GOT3 (cell line): ENCODE data around the gene ACBD5.
A peak's percentile ranks its signal among the peaks of the same experiment; 100 is the strongest.
"Not testable (repeated sequence)": the region's sequence is repeated elsewhere in the genome, so short reads cannot be mapped to it uniquely, and the experiment has no call there.

Experiments
- DNase-seq: peaks from one replicate; lab custom pipeline; 2025; ENCODE audit warnings: mixed read lengths; lab: John Stamatoyannopoulos, UW

ACBD5 gene, protein sequence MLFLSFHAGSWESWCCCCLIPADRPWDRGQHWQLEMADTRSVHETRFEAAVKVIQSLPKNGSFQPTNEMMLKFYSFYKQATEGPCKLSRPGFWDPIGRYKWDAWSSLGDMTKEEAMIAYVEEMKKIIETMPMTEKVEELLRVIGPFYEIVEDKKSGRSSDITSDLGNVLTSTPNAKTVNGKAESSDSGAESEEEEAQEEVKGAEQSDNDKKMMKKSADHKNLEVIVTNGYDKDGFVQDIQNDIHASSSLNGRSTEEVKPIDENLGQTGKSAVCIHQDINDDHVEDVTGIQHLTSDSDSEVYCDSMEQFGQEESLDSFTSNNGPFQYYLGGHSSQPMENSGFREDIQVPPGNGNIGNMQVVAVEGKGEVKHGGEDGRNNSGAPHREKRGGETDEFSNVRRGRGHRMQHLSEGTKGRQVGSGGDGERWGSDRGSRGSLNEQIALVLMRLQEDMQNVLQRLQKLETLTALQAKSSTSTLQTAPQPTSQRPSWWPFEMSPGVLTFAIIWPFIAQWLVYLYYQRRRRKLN

DNA sequence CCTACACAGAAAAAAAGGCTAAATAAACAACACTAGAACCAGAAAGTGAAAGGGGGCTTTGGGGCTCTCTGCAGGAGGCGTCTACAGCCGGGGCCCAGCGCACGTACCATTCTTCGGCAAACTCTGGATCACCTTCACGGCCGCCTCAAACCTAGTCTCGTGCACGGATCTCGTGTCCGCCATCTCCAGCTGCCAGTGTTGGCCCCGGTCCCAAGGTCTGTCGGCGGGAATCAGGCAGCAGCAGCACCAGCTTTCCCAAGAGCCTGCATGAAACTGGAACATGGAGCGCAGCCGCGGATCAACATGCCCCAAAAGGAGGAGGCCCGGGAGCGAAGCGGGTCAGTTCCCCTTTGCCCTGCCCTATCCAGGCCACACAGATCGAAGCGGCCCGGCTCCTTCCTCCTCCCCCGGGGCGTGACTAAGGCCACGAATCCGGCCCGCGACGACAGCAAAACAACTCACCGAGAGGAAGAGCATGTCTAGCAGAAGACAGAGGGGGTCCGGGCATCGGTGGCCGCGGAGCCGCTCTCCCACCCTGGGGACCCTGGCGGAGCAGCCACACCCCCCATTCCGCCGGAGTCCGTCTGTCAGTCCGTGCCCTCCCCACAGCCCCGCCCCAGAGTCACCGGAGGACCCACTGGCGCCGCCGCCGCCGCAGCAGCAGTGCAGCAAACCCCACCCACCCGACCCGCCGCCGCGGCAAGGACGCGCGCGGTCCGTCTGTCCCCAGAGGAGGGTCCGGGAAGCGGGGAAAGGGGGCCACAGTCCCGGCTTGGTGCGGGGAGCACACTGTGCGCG is at the start of gene ACBD5:
Gene ACBD5, minus strand, starts transcription at position 586 of the 798 bp plus-strand sequence. Its CDS starts 109 bp downstream, at position 477.
- peak; percentile 59 for DNase-seq

DNA sequence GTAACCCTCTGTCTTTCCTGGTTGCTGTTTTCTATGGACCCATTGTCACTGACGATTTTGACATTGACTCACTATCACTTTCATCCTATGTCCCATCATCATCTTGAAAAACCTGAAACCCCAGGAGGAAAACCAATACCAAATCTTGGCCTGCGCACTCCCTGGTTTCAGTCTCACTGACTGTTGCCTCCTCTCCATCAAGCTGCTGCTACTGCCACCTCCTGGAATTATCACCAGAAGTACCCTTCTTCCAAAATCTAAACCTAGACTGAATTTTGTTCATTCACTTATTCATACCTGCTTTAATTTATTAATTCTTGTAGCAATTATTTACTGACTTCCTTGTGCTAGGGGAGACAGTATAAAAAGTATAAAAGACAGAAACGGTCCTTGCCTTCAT is 44.5 kb upstream of the ACBD5 start:
- DNase-seq = no peak

GRCh38 chr10:27276581-27276980 is 36.0 kb upstream of the ACBD5 start:
- DNase-seq = no peak

GRCh38 chr10:27266025-27266424 is 25.4 kb upstream of the ACBD5 start:
- DNase-seq = not testable (repeated sequence)

GRCh38 chr10:27262788-27263187 is 22.2 kb upstream of the ACBD5 start:
- DNase-seq = not testable (repeated sequence)

GRCh38 chr10:27258838-27259812 is 18.5 kb upstream of the ACBD5 start:
- no peak for DNase-seq

DNA sequence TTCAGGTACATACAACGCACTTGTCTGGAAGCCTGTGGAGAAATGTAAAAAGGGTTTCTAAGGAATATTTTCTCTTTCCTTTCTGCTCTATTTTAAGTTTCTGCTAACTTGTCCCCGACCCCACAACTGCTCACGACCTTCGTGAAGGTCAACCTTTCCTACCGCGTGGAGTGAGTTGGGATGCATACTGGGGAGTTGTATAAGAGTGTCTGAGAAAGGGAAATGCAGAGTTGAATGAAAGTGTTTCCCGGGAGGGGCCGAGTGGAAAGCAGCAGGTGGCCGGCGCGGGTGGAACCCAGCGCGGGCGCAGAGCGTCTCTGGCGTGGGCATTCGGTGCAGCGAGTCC is 17.9 kb upstream of the ACBD5 start:
- no peak for DNase-seq

DNA sequence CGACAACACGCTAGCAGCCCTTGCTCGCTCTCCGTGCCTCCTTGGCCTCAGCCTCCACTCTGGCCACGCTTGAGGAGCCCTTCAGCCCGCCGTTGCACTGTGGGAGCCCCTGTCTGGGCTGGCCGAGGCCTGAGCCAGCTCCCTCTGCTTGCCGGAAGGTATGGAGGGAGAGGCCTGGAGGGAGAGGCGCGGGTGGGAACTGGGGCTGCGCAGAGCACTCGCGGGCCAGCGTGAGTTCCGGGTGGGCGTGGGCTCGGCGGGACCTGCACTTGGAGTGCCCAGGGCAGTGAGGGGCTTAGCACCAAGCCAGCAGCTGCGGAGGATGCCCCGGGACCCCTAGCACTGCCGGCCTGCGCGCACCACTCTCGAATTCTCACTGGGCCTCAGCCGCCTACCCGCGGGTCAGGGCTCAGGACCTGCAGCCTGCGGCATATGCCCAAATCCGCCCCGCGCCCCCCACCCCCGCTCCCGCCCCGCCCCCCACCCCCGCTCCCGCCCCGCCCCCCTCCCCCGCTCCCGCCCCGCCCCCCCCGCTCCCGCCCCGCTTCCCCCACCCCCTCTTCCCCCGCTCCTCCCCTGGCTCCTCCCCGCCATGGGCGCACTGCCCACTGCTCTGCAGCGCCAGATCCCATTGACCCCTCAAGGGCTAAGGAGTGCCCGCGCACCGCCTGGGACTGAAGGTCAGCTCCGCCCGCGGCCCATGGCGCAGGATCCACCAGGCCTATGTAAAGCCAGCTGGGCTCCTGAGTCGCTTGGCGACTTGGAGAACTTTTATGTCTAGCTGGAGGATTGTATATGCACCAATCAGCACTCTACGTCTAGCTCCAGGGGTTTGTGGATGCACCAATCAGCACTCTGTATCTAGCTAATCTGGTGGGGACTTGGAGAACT is 15.9 kb upstream of the ACBD5 start:
- no peak for DNase-seq

- no peak for DNase-seq
Measured at GRCh38 chr10:27253576-27253975, 13.0 kb upstream of the ACBD5 start.

- no peak for DNase-seq
Measured at GRCh38 chr10:27252267-27253000, 11.8 kb upstream of the ACBD5 start.

GRCh38 chr10:27251554-27251953 is 11.0 kb upstream of the ACBD5 start:
- no peak for DNase-seq

DNA sequence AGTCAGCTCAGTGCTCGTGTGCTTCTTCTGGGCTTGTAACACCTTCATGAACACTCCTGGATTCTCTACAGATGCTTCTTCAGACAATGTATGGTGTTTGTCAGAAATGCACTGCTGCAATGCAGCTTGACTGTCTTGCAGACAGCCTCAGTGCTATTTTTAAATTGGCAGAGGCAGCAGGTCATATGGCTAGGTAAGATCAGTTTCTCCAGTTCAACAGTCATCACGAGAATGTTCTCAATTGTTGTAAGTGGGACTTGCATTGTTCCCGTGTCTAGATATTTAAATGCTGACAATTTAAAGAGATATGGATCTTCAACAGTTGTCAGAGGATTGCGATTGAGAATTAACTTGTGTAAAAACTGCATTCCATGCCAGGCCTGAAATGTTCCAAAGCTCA is 7.6 kb upstream of the ACBD5 start:
- no peak for DNase-seq

DNA sequence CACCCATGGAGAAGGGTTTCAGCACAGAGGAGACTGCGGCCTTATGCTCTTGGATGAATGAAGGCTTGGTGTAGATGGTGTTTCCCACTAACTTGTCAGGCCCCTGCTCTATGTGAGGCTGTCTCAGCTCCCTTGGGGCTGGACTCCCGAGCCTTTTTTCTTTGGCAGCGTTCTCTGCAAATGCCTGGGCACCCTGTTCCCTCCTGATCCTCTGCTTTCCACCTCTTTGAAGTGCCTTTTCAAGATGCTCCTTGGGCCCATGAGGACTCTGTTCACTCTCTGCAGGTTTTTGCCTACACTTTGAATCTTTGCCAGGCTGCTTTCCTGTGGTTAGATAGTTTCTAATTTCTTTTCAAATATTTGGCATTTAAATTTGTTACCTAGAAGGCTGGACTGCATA is 6.8 kb upstream of the ACBD5 start:
- no peak for DNase-seq

GRCh38 chr10:27247006-27247405 is 6.4 kb upstream of the ACBD5 start:
- no peak for DNase-seq

DNA sequence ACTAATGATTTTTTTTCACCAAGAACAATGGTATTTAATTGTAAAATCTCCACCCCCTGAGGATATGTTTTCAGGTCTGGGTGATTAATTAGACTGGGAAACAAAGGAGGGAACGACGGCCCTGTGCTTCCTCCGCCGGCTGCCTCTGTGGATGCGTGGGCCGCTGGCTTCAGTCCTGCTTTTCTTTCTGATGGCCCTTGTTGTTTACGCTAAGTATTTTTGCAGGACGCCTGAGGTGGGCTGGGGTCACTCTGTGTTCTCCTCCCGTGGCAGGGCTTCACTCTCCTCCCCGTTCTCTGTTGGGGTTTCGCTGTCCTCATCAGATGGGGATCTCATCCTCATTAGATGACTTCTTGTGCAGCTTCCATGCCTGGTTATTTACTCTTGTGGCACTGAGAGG is 5.2 kb upstream of the ACBD5 start:
- DNase-seq = no peak

DNA sequence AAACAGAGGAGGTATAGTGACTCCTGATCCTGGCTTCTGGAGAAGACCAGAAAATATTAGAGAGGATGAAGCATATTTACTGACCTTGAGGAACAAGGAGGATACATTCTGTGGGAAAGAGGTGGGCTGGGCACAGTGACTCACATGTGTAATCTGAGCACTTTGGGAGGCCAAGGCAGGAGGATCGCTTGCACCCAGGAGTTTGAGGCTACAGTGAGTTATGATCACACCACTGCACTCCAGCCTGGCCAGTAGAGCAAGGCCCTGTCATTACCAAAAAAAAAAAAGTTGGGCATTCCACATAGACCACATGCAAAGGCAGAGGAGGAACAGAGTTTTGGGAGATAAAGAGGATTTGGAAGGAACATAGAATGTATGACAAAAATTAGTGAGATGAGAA is 4.4 kb upstream of the ACBD5 start:
- no peak for DNase-seq

GRCh38 chr10:27242951-27243551 is 2.5 kb upstream of the ACBD5 start:
- DNase-seq = no peak

GRCh38 chr10:27242473-27242950 is 1.9 kb upstream of the ACBD5 start:
- DNase-seq = no peak

GRCh38 chr10:27241652-27242472 is 1.3 kb upstream of the ACBD5 start:
- DNase-seq = peak; percentile 60
